Sigmoid colon (tissue), 3 donors: ENCODE results near the gene LGR6.

Experiments used
- CTCF ChIP-seq, 4 experiments: fragments of 450-650 bp in 3 of 4; fragments of 200-600 bp in 1 of 4; IDR thresholded peaks; one replicate each; pipeline ENCODE4 v1.5.1; 2016 to 2019; ENCODE audit warnings: antibody characterized with exemption in 4 of 4, mild to moderate bottlenecking in 3 of 4, moderate library complexity in 2 of 4
- POLR2A ChIP-seq, 2 donors: fragments of 450-650 bp; IDR thresholded peaks; one replicate each; pipeline ENCODE4 v1.6.1; 2016; ENCODE audit warnings: antibody characterized with exemption in 2 of 2, mild to moderate bottlenecking in 2 of 2, moderate library complexity in 2 of 2

GRCh38 chr1:202170726-202171125 lies 22.9 kb upstream of the LGR6 start:
- TF ChIP-seq CTCF (IDR thresholded peaks at IDR 0.05) (no peak), POLR2A (IDR thresholded peaks at IDR 0.05) (no peak)
